Sigmoid colon (tissue), 7 donors: ENCODE results near the gene CKAP5. TPM values are rescaled to one million over a fixed set of nuclear protein-coding genes. Genes with fewer than 3 reads are reported as not detected.
A peak's percentile ranks its signal among the peaks of the same experiment; 100 is the strongest.

Experiments used
- DNase-seq: peaks from one replicate; pipeline ENCODE4 v3.0.0-alpha.2; 2019
- H3K27ac ChIP-seq, 4 donors: fragments of 200-600 bp; sonication (generic); one replicate each; pipeline ENCODE4 v1.5.1; 2016 to 2019; ENCODE audit warnings: mild to moderate bottlenecking in 1 of 4
- H3K27me3 ChIP-seq, 3 donors: fragments of 200-600 bp; sonication (generic); one replicate each; pipeline ENCODE4 v1.5.1; 2019; ENCODE audit warnings: mild to moderate bottlenecking in 1 of 3
- H3K36me3 ChIP-seq, 4 donors: fragments of 200-600 bp; sonication (generic); one replicate each; pipeline ENCODE4 v1.5.1; 2016 to 2019
- H3K4me1 ChIP-seq, 4 donors: fragments of 200-600 bp; sonication (generic); one replicate each; pipeline ENCODE4 v1.5.1; 2017 to 2019
- H3K4me3 ChIP-seq, 4 donors: fragments of 200-600 bp; sonication (generic); one replicate each; pipeline ENCODE4 v1.5.1; 2017 to 2019; ENCODE audit warnings: mild to moderate bottlenecking in 2 of 4, moderate library complexity in 1 of 4
- H3K9me3 ChIP-seq, 4 donors: fragments of 200-600 bp in 3 of 4; sonication (generic) in 3 of 4; one replicate each; pipeline versions ENCODE4 v1.5.1 to v1.6.1; 2013 to 2019
- EP300 ChIP-seq, 4 donors: sonication (generic); formaldehyde crosslinking; IDR thresholded peaks; one replicate each; pipeline ENCODE4 v1.6.1; 2017; ENCODE audit warnings: antibody characterized with exemption in 4 of 4
- POLR2A ChIP-seq, 2 donors: fragments of 450-650 bp; IDR thresholded peaks; one replicate each; pipeline ENCODE4 v1.6.1; 2016; ENCODE audit warnings: antibody characterized with exemption in 2 of 2, mild to moderate bottlenecking in 2 of 2, moderate library complexity in 2 of 2
- POLR2AphosphoS5 ChIP-seq, 4 donors: sonication (generic); formaldehyde crosslinking; IDR thresholded peaks; one replicate each; pipeline ENCODE4 v1.6.1; 2017; ENCODE audit warnings: antibody characterized with exemption in 4 of 4
- WGBS, 2 donors: extraction: QIAGEN DNeasy Blood & Tissue Kit; methylation state at CpG; one replicate each; pipeline ENCODE4 v1.1.7; 2013; 5-methylcytosine and 5-hydroxymethylcytosine counted together
- intact Hi-C: fragments of 100-400 bp; cut with DNase I; formaldehyde crosslinking; loops from one replicate; pipeline ENCODE4 v1.15.1; 2023
- polyA plus RNA-seq, 3 donors: library from polyadenylated mRNA; stranded (reverse); fragments of 200-250 nt; gene quantifications; one replicate each; pipeline ENCODE4 v1.2.3, GENCODE V29; 2013
- total RNA-seq, 4 donors: library from RNA; depleted of rRNA; stranded (reverse); fragments of >200 nt; gene quantifications; one replicate each; pipeline ENCODE4 v1.1.0, GENCODE V29; 2016
- TF ChIP-seq, protein P1 (sequence below), 4 experiments: fragments of 450-650 bp in 3 of 4; fragments of 200-600 bp in 1 of 4; IDR thresholded peaks; one replicate each; pipeline ENCODE4 v1.5.1; 2016 to 2019; ENCODE audit warnings: antibody characterized with exemption in 4 of 4, mild to moderate bottlenecking in 3 of 4, moderate library complexity in 2 of 4
- donor health status: healthy with polysubstance abuse.
- donor health status: Bipolar disorder and iron deficiency.
- donor health status: healthy.

Gene CKAP5
- total and polyA plus RNA-seq, 7 donors = 6.6 to 38.8 (median 27.3) TPM

DNA sequence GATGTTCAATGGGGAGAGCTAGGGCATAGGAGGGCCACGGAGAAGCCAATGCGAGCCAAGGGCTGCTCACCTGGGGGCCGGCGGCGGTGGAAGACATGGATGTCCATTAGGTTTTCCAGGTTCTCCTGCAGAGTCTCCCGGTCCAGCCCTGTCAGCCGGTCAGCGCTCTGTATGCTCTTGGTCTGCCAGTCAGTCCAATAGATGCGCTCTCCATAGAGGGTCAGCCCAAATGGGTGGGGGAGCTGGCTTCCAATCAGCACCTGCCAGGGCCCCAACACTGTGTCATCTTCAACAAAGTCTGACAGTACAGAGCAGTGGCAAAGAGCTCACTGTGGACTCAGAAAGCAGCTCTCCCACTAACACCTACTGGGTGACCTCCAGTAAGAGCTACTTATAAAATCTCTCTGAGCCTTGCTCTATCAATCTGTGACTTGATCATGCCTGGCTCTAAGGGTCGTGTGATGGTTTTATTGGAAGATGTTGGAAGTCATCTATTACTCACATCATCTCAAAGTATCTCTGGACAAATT lies 33.0 kb upstream of the CKAP5 start:
- Histone ChIP-seq H3K36me3 (peaks cover 0 to 42% (median 15%) of the 10 kb centered on the region in 4 donors), H3K4me1 (no peaks in the 10 kb centered on the region), H3K27me3 (no peaks in the 10 kb centered on the region), H3K9me3 (no peaks in the 10 kb centered on the region), H3K27ac (no peak overlapping the region), H3K4me3 (no peak overlapping the region)
- intact Hi-C loops = no loop called here
- no peak for DNase-seq
- TF ChIP-seq POLR2A (IDR thresholded peaks at IDR 0.05) (no peak), EP300 (IDR thresholded peaks at IDR 0.05) (no peak)
- TF ChIP-seq, protein P1, sequence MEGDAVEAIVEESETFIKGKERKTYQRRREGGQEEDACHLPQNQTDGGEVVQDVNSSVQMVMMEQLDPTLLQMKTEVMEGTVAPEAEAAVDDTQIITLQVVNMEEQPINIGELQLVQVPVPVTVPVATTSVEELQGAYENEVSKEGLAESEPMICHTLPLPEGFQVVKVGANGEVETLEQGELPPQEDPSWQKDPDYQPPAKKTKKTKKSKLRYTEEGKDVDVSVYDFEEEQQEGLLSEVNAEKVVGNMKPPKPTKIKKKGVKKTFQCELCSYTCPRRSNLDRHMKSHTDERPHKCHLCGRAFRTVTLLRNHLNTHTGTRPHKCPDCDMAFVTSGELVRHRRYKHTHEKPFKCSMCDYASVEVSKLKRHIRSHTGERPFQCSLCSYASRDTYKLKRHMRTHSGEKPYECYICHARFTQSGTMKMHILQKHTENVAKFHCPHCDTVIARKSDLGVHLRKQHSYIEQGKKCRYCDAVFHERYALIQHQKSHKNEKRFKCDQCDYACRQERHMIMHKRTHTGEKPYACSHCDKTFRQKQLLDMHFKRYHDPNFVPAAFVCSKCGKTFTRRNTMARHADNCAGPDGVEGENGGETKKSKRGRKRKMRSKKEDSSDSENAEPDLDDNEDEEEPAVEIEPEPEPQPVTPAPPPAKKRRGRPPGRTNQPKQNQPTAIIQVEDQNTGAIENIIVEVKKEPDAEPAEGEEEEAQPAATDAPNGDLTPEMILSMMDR (IDR thresholded peaks at IDR 0.05) = no peak
- 96 to 97% methylated on average over 10 of the region's 10 CpGs for WGBS, 2 donors

DNA sequence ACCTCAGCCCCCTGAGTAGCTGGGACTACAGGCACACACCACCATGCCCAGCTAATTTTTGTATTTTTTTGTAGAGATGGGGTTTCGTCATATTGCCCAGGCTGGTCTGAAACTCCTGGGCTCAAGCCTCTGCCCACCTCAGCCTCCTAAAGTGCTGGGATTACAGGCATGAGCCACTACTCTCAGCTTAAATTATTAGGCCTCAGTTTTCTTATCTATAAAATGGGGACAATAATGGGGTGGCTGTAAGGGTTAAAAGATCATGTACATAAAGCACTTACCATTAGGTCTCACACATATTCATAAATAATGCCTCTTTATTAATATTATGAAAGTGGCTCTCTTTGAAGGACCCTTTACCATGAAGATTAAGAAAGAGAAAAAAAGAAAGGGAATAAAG lies 31.5 kb upstream of the CKAP5 start:
- intact Hi-C loops = no loop called here
- Histone ChIP-seq H3K27ac (no peak overlapping the region), H3K4me1 (no peaks in the 10 kb centered on the region), H3K27me3 (no peaks in the 10 kb centered on the region), H3K9me3 (no peaks in the 10 kb centered on the region), H3K36me3 (peaks cover 0 to 46% (median 21%) of the 10 kb centered on the region in 4 donors), H3K4me3 (no peak overlapping the region)
- TF ChIP-seq POLR2AphosphoS5 (IDR thresholded peaks at IDR 0.05) = no peak
- no peak for TF ChIP-seq POLR2A (IDR thresholded peaks at IDR 0.05)
- no peak for TF ChIP-seq EP300 (IDR thresholded peaks at IDR 0.05)
- TF ChIP-seq, protein P1 (IDR thresholded peaks at IDR 0.05) = no peak
- WGBS, 2 donors = 92 to 98% methylated on average over 1 of the region's 1 CpG
- DNase-seq = no peak

DNA sequence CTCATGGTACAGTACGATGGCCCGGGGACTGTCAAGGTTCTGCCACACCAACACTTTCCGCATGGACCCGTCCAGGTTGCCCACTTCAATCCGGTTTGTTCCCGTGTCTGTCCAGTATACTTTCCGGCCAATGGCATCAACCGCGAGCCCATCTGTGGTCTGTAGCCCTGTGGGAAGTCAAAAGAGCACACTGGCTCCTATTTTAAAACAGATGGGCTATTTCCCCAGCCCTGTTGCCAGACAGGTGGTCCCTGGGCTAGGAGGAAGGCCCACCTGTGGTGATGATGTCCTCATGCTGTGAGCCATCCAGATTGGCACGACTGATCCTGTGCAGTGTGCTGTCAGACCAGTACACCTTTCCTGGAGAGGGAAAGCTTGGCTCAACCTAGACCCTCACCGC lies 30.4 kb upstream of the CKAP5 start:
- TF ChIP-seq EP300 (IDR thresholded peaks at IDR 0.05) (no peak), POLR2A (IDR thresholded peaks at IDR 0.05) (no peak), POLR2AphosphoS5 (IDR thresholded peaks at IDR 0.05) (no peak)
- TF ChIP-seq, protein P1 (IDR thresholded peaks at IDR 0.05) = no peak
- Histone ChIP-seq H3K36me3 (peaks cover 0 to 55% (median 21%) of the 10 kb centered on the region in 4 donors), H3K4me3 (no peak overlapping the region), H3K9me3 (no peaks in the 10 kb centered on the region), H3K4me1 (no peaks in the 10 kb centered on the region), H3K27me3 (no peaks in the 10 kb centered on the region), H3K27ac (no peak overlapping the region)
- WGBS, 2 donors = 95% methylated on average over 11 of the region's 11 CpGs
- intact Hi-C loops = no loop called here
- DNase-seq = peak; percentile 34

DNA sequence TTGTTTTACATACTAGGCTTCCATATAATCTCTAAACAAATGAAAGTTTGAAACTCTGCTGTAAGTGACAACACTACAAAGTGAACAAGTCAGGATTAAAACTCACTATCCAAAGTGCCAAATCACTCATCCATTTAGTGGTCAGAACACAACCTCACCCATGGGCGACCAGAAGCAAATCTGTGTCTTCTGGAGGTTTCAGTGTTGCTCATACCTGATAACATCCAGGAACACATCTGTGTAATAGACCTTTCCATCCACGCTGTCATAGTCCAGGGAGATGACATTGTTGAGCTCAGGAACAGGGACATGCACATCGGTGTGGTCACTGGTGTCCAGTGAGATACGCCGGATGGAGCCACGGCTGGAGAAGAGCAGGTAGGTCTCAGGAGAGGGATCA lies 28.5 kb upstream of the CKAP5 start:
- DNase-seq = no peak
- intact Hi-C loops = no loop called here
- H3K9me3 ChIP-seq = no peaks in the 10 kb centered on the region
- H3K27me3 ChIP-seq = no peaks in the 10 kb centered on the region
- no peak overlapping the region for H3K27ac ChIP-seq
- no peaks in the 10 kb centered on the region for H3K4me1 ChIP-seq
- H3K36me3 ChIP-seq = peaks cover 0 to 64% (median 20%) of the 10 kb centered on the region in 4 donors
- no peak overlapping the region for H3K4me3 ChIP-seq
- TF ChIP-seq POLR2A (IDR thresholded peaks at IDR 0.05) (no peak), EP300 (IDR thresholded peaks at IDR 0.05) (no peak), POLR2AphosphoS5 (IDR thresholded peaks at IDR 0.05) (no peak)
- TF ChIP-seq, protein P1 (IDR thresholded peaks at IDR 0.05) = no peak
- WGBS, 2 donors = 92% methylated on average over 6 of the region's 6 CpGs

DNA sequence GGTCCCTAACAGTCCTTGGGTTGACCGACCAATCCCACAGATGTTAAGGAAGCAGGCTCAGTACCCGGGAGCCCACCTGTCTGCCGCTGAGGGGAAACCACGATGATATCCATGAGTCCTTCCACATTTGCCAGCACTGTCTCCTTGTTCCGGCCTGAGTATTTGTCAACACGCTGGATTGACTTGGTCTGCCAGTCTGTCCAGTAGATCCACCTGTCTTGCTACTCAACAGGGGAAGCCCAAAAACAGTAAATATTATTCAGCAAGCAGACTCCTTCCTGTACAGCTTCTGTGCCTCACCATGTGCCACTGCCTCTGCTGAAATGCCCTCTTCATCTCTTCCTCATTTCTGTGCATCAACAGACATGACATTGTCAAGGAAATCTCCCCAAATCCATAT lies 22.8 kb upstream of the CKAP5 start:
- no peak overlapping the region for H3K4me3 ChIP-seq
- TF ChIP-seq, protein P1 (IDR thresholded peaks at IDR 0.05) = no peak
- TF ChIP-seq POLR2AphosphoS5 (IDR thresholded peaks at IDR 0.05) = no peak
- no peak for TF ChIP-seq EP300 (IDR thresholded peaks at IDR 0.05)
- TF ChIP-seq POLR2A (IDR thresholded peaks at IDR 0.05) = no peak
- H3K27me3 ChIP-seq = no peaks in the 10 kb centered on the region
- WGBS, 2 donors = 94 to 96% methylated on average over 6 of the region's 6 CpGs
- peaks cover 0 to 58% (median 11%) of the 10 kb centered on the region in 4 donors for H3K36me3 ChIP-seq
- DNase-seq = no peak
- intact Hi-C loops = no loop called here
- no peaks in the 10 kb centered on the region for H3K9me3 ChIP-seq
- no peaks in the 10 kb centered on the region for H3K4me1 ChIP-seq
- no peak overlapping the region for H3K27ac ChIP-seq
